SK-N-SH treated with all-trans-retinoic acid at 6 μM for 48 hours (cell line): ENCODE results near the gene USP35.

Source experiments
- GLIS3 ChIP-seq: fragments of 250-450 bp; sonication (Bioruptor Pico); IDR thresholded peaks from 2 replicates; pipeline ENCODE4 v1.5.0; 2020; ENCODE audit warnings: mild to moderate bottlenecking, moderate library complexity
- POU6F1 ChIP-seq: fragments of 250-450 bp; sonication (Bioruptor Pico); IDR thresholded peaks from 2 replicates; pipeline ENCODE4 v1.8.0; 2021; ENCODE audit warnings: low read depth, mild to moderate bottlenecking, moderate library complexity, borderline replicate concordance
- TCF4 ChIP-seq: fragments of 250-450 bp; sonication (Bioruptor Pico); IDR thresholded peaks from 2 replicates; pipeline ENCODE4 v1.8.0; 2021; ENCODE audit warnings: mild to moderate bottlenecking, moderate library complexity, borderline replicate concordance
- ZNF70 ChIP-seq: fragments of 450-650 bp; formaldehyde crosslinking; IDR thresholded peaks from 2 replicates; pipeline ENCODE4 v1.5.0; 2020; ENCODE audit warnings: mild to moderate bottlenecking, moderate library complexity

GRCh38 chr11:78251083-78251775, 62.5 kb downstream of the USP35 start:
- TF ChIP-seq TCF4 (CRISPR knock-in tag): no peak
- no peak for TF ChIP-seq ZNF70
- no peak for TF ChIP-seq GLIS3 (CRISPR knock-in tag)
- TF ChIP-seq POU6F1 (CRISPR knock-in tag): no peak
